Esophagus muscularis mucosa (tissue), 4 donors: ENCODE measurements around the gene TSPAN31.
A peak's percentile ranks its signal among the peaks of the same experiment; 100 is the strongest.

ENCODE experiments used
- EP300 ChIP-seq: sonication (generic); formaldehyde crosslinking; IDR thresholded peaks from one replicate; pipeline ENCODE4 v1.6.1; 2017; ENCODE audit warnings: antibody characterized with exemption
- POLR2A ChIP-seq: fragments of 450-650 bp; IDR thresholded peaks from one replicate; pipeline ENCODE4 v1.6.1; 2017; ENCODE audit warnings: antibody characterized with exemption, moderate library complexity, mild to moderate bottlenecking, low read depth
- POLR2AphosphoS5 ChIP-seq, 2 donors: sonication (generic); formaldehyde crosslinking; IDR thresholded peaks; one replicate each; pipeline ENCODE4 v1.6.1; 2017; ENCODE audit warnings: antibody characterized with exemption in 2 of 2
- TF ChIP-seq, protein P1 (sequence below), 3 experiments: fragments of 200-600 bp in 2 of 3; fragments of 450-650 bp in 1 of 3; sonication (generic) in 2 of 3; IDR thresholded peaks; one replicate each; pipeline ENCODE4 v1.5.1; 2017 to 2019; ENCODE audit warnings: antibody characterized with exemption in 3 of 3, mild to moderate bottlenecking in 2 of 3, moderate library complexity in 1 of 3

DNA sequence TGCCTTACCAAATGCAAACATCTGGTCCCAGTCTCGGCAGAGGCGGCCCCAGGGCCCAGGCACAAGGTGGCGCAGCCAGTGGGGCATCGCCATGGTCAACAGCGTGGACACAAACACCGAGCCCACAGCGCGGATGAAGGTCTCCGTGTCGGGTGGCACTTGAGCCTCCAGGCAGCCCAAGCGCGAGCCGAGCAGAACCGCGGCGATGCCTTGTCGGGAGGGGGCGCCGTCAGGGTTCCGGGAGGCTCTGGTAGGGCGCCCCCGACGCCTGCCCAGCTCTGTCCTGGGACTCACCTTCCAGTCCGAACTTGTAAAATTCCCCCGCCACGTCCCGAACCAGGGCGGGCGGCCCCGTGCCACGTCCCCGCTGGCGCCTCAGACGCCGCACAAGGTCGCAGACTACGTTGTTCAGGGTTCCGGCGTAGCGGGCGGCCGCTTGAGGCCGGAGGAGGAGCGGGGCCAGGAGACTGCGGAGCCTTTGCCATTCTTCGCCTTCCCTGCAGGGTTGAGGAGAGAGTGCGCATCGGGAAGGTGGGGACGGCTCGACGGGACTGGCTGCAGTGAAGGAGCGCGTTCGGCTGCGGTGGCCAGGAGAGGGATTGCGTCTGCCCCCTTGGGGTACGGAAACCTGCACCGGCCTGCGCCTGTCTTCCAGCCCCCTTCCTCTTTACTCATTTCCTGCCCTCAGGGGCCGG lies 20.3 kb downstream of the TSPAN31 start:
- TF ChIP-seq, protein P1, sequence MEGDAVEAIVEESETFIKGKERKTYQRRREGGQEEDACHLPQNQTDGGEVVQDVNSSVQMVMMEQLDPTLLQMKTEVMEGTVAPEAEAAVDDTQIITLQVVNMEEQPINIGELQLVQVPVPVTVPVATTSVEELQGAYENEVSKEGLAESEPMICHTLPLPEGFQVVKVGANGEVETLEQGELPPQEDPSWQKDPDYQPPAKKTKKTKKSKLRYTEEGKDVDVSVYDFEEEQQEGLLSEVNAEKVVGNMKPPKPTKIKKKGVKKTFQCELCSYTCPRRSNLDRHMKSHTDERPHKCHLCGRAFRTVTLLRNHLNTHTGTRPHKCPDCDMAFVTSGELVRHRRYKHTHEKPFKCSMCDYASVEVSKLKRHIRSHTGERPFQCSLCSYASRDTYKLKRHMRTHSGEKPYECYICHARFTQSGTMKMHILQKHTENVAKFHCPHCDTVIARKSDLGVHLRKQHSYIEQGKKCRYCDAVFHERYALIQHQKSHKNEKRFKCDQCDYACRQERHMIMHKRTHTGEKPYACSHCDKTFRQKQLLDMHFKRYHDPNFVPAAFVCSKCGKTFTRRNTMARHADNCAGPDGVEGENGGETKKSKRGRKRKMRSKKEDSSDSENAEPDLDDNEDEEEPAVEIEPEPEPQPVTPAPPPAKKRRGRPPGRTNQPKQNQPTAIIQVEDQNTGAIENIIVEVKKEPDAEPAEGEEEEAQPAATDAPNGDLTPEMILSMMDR (IDR thresholded peaks at IDR 0.05) = peak in 1 of 3 experiments; percentile 4
- TF ChIP-seq POLR2A (no peak), POLR2AphosphoS5 (IDR thresholded peaks at IDR 0.05) (no peak), EP300 (no peak)
